MM.1S (cell line): ENCODE data around the gene GASK1A.

Experiments
- DNase-seq: peaks from one replicate; pipeline ENCODE4 v3.0.0-alpha.2; 2015
- H2AFZ ChIP-seq: fragments of 300-600 bp; sonication (generic); 2 replicates; pipeline ENCODE4 v1.6.0; 2016; ENCODE audit warnings: antibody characterized with exemption, low read length
- H3F3A ChIP-seq: fragments of 300-600 bp; sonication (generic); 2 replicates; pipeline ENCODE4 v1.6.1; 2016; ENCODE audit warnings: mild to moderate bottlenecking, antibody characterized with exemption, low read length, moderate library complexity, mixed read lengths; ENCODE audit not compliant: insufficient read depth
- H3K27ac ChIP-seq: fragments of 300-600 bp; sonication (generic); 2 replicates; pipeline ENCODE4 v1.5.1; 2016; ENCODE audit warnings: mild to moderate bottlenecking, low read length
- H3K27me3 ChIP-seq: fragments of 300-600 bp; sonication (generic); replicated peaks from 2 replicates; pipeline ENCODE4 v1.6.0; 2016; ENCODE audit warnings: low read length; ENCODE audit not compliant: insufficient read depth
- H3K36me3 ChIP-seq: fragments of 300-600 bp; sonication (generic); replicated peaks from 2 replicates; pipeline ENCODE4 v1.6.1; 2016; ENCODE audit warnings: mild to moderate bottlenecking, low read length, mixed read lengths; ENCODE audit not compliant: insufficient read depth
- H3K4me1 ChIP-seq: fragments of 300-600 bp; sonication (generic); 2 replicates; pipeline ENCODE4 v1.6.1; 2016; ENCODE audit warnings: low read length, mixed read lengths
- H3K4me2 ChIP-seq: fragments of 300-600 bp; sonication (generic); 2 replicates; pipeline ENCODE4 v1.6.0; 2016; ENCODE audit warnings: low read depth, low read length
- H3K4me3 ChIP-seq: fragments of 300-600 bp; sonication (generic); 2 replicates; pipeline ENCODE4 v1.5.1; 2016; ENCODE audit warnings: low read length, mixed read lengths
- H3K79me2 ChIP-seq: fragments of 300-600 bp; sonication (generic); 2 replicates; pipeline ENCODE4 v1.6.1; 2016; ENCODE audit warnings: mixed run types, low read length, mixed read lengths
- H3K9ac ChIP-seq: fragments of 300-600 bp; sonication (generic); 2 replicates; pipeline ENCODE4 v1.6.1; 2016; ENCODE audit warnings: low read length, mixed read lengths
- H3K9me2 ChIP-seq: fragments of 300-600 bp; sonication (generic); replicated peaks from 2 replicates; pipeline ENCODE4 v1.6.1; 2016; ENCODE audit warnings: mild to moderate bottlenecking, low read length, mixed read lengths; ENCODE audit not compliant: insufficient read depth
- H3K9me3 ChIP-seq: fragments of 300-600 bp; sonication (generic); replicated peaks from 2 replicates; pipeline ENCODE4 v1.6.1; 2016; ENCODE audit warnings: mild to moderate bottlenecking, low read length, mixed read lengths; ENCODE audit not compliant: insufficient read depth
- H4K20me1 ChIP-seq: fragments of 300-600 bp; sonication (generic); 2 replicates; pipeline ENCODE4 v1.6.1; 2016; ENCODE audit warnings: mild to moderate bottlenecking, low read length, moderate library complexity, mixed read lengths; ENCODE audit not compliant: insufficient read depth
- EZH2 ChIP-seq: fragments of 300-600 bp; sonication (generic); optimal IDR thresholded peaks from 2 replicates; pipeline ENCODE3; 2017; ENCODE audit warnings: low read depth, mild to moderate bottlenecking, antibody characterized with exemption, low read length, mixed read lengths
- EZH2phosphoT487 ChIP-seq: fragments of 300-600 bp; sonication (generic); IDR thresholded peaks from 2 replicates; pipeline ENCODE4 v1.6.1; 2018; ENCODE audit warnings: antibody characterized with exemption, low read length
- TF ChIP-seq, protein P1 (sequence below): fragments of 300-600 bp; sonication (generic); IDR thresholded peaks from 2 replicates; pipeline ENCODE4 v1.5.1; 2016; ENCODE audit warnings: antibody characterized with exemption, low read length, mixed read lengths

GASK1A gene

DNA sequence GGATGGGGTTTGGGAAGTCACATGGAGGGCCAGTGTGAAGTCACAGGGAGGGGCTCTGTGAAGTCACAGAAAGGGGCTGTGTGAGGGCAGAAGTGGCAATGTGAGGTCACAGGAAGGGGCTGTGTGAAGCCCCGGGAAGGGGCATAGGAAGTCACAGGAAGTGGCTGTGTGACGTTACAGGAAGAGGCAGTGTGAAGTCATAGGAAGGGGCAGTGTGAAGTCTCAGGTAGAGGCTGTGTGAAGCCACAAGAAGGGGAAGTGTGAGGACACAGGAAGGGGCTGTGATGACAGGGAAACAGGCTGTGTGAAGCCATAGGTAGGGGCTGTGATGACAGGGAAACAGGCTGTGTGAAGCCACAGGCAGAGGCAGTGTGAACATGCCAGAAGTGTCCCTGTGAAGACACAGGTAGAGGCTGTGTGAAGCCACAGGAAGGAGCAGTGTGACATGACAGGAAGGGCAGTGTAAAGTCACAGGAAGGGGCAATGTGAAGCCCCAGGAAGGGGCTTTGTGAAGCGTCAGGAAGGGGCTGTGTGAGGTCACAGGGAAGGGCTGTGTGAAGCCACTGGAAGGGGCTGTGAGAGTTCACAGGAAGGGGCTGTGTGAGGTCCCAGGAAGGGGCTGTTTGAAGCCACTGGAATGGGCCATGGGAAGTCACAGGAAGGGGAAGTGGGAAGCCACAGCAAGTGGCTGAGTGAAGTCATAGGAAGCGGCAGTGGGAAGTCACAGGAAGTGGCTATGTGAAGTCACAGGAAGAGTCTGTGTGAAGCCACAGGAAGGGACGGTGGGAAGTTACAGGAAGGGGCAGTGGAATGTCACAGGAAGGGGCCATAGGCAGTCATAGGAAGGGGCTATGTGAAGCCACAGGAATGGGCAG, 37.1 kb downstream of the GASK1A start:
- no peaks in the 10 kb centered on the region for H3F3A ChIP-seq
- no peaks in the 10 kb centered on the region for H3K79me2 ChIP-seq
- H3K4me3 ChIP-seq: no peak overlapping the region
- H2AFZ ChIP-seq: no peak overlapping the region
- H3K9me2 ChIP-seq: no peaks in the 10 kb centered on the region
- DNase-seq: no peak
- no peaks in the 10 kb centered on the region for H4K20me1 ChIP-seq
- no peaks in the 10 kb centered on the region for H3K36me3 ChIP-seq
- H3K27me3 ChIP-seq: no peaks in the 10 kb centered on the region
- no peak overlapping the region for H3K27ac ChIP-seq
- H3K9me3 ChIP-seq: no peaks in the 10 kb centered on the region
- no peak for TF ChIP-seq EZH2phosphoT487
- TF ChIP-seq EZH2: no peak
- TF ChIP-seq, protein P1, sequence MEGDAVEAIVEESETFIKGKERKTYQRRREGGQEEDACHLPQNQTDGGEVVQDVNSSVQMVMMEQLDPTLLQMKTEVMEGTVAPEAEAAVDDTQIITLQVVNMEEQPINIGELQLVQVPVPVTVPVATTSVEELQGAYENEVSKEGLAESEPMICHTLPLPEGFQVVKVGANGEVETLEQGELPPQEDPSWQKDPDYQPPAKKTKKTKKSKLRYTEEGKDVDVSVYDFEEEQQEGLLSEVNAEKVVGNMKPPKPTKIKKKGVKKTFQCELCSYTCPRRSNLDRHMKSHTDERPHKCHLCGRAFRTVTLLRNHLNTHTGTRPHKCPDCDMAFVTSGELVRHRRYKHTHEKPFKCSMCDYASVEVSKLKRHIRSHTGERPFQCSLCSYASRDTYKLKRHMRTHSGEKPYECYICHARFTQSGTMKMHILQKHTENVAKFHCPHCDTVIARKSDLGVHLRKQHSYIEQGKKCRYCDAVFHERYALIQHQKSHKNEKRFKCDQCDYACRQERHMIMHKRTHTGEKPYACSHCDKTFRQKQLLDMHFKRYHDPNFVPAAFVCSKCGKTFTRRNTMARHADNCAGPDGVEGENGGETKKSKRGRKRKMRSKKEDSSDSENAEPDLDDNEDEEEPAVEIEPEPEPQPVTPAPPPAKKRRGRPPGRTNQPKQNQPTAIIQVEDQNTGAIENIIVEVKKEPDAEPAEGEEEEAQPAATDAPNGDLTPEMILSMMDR: no peak
- no peak overlapping the region for H3K9ac ChIP-seq
- H3K4me1 ChIP-seq: no peaks in the 10 kb centered on the region
- no peak overlapping the region for H3K4me2 ChIP-seq

DNA sequence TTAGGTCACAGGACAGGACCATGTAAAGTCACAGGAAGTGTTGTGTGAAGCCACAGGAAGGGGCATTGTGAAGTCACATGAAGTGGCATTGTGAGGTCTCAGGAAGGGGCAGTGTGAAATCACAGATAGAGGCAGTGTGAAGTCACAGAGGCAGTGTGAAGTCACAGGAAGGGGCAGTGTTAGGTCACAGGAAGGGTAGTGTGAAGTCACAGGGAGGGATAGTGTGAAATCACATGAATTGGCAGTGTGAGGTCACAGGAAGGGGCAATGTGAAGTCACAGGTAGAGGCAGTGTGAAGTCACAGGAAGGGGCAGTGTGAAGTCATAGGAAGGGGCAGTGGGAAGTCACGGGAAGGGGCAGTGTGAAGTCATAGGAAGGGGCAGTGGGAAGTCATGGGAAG, 37.9 kb downstream of the GASK1A start:
- H4K20me1 ChIP-seq: no peaks in the 10 kb centered on the region
- H3K4me3 ChIP-seq: no peak overlapping the region
- no peaks in the 10 kb centered on the region for H3K79me2 ChIP-seq
- H3K9me2 ChIP-seq: no peaks in the 10 kb centered on the region
- no peak overlapping the region for H3K4me2 ChIP-seq
- no peaks in the 10 kb centered on the region for H3F3A ChIP-seq
- H3K27ac ChIP-seq: no peak overlapping the region
- no peaks in the 10 kb centered on the region for H3K9me3 ChIP-seq
- H3K27me3 ChIP-seq: no peaks in the 10 kb centered on the region
- H3K36me3 ChIP-seq: no peaks in the 10 kb centered on the region
- no peaks in the 10 kb centered on the region for H3K4me1 ChIP-seq
- no peak overlapping the region for H3K9ac ChIP-seq
- H2AFZ ChIP-seq: no peak overlapping the region
- TF ChIP-seq EZH2: no peak
- TF ChIP-seq EZH2phosphoT487: no peak
- TF ChIP-seq, protein P1: no peak
- no peak for DNase-seq

DNA sequence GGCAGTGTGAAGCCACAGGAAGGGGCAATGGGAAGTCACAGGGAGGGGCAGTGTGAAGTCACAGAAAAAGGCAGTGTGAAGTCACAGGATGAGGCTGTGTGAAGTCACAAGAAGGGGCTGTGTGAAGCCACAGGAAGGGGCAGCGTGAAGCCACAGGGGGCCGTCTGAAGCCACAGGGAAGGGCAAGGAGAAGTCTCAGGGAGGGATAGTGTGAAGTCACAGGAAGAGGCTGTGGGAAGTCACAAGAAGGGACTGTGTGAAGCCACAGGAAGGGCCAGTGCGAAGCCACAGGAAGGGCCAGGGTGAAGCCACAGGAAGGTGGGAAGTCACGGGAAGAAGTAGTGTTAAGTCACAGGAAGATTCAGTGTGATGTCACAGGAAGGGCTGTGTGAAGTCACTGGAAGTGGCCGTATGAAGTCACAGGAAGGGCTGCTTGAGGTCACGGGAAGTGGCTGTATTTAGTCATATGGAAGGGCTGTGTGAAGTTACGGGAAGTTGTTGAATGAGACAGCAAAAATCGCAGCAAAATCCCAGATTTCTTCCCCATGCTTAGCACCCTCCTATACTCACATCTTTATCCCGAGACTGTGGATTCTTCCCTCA, 38.6 kb downstream of the GASK1A start:
- Histone ChIP-seq H3K79me2 (no peaks in the 10 kb centered on the region), H2AFZ (no peak overlapping the region), H3K4me1 (no peaks in the 10 kb centered on the region), H3K36me3 (no peaks in the 10 kb centered on the region), H3K27ac (no peak overlapping the region), H3K27me3 (no peaks in the 10 kb centered on the region), H3K4me2 (no peak overlapping the region), H3K9me2 (no peaks in the 10 kb centered on the region), H3K9ac (no peak overlapping the region), H3K4me3 (no peak overlapping the region), H4K20me1 (no peaks in the 10 kb centered on the region), H3K9me3 (no peaks in the 10 kb centered on the region), H3F3A (no peaks in the 10 kb centered on the region)
- no peak for DNase-seq
- TF ChIP-seq EZH2phosphoT487 (no peak), EZH2 (no peak)
- TF ChIP-seq, protein P1: no peak
